GM18861 (cell line): Measurements from ENCODE around the gene GRIN1.

ENCODE experiments used
- ATAC-seq: cut with Tn5 transposase; IDR thresholded peaks from one replicate; pipeline ENCODE4 v1.9.1; 2021; ENCODE audit not compliant: unreplicated experiment

GRIN1 gene

DNA sequence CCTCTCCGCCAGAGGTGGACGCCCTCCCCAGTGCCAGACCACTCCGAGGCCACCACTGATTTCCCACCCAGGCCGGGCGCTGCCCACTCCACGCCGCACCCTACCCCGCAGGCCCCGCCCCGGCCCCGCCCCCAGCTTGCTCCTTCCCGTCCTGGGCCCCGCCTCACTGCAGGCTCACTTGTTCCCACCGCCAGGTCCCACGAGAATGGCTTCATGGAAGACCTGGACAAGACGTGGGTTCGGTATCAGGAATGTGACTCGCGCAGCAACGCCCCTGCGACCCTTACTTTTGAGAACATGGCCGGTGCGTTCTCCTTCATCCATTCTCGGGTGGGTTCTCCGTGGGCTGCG, 24.4 kb downstream of the GRIN1 start:
- ATAC-seq = no peak

DNA sequence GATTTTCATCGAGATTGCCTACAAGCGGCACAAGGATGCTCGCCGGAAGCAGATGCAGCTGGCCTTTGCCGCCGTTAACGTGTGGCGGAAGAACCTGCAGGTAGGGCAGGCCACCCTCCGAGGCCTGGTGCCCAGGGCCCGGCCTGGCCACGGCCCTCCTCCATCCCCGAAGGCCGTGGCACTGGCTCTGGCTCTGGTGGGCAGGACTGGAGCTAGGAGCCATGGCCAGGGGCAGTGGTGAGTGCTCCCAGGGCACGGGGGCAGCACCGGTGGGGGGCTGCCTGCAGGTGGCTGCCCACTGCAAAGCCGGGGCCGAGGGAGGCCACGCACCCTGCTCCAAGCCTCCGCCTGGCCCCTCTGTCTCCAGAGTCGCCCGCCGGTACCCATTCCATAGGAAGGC, 24.9 kb downstream of the GRIN1 start:
- ATAC-seq = no peak

DNA sequence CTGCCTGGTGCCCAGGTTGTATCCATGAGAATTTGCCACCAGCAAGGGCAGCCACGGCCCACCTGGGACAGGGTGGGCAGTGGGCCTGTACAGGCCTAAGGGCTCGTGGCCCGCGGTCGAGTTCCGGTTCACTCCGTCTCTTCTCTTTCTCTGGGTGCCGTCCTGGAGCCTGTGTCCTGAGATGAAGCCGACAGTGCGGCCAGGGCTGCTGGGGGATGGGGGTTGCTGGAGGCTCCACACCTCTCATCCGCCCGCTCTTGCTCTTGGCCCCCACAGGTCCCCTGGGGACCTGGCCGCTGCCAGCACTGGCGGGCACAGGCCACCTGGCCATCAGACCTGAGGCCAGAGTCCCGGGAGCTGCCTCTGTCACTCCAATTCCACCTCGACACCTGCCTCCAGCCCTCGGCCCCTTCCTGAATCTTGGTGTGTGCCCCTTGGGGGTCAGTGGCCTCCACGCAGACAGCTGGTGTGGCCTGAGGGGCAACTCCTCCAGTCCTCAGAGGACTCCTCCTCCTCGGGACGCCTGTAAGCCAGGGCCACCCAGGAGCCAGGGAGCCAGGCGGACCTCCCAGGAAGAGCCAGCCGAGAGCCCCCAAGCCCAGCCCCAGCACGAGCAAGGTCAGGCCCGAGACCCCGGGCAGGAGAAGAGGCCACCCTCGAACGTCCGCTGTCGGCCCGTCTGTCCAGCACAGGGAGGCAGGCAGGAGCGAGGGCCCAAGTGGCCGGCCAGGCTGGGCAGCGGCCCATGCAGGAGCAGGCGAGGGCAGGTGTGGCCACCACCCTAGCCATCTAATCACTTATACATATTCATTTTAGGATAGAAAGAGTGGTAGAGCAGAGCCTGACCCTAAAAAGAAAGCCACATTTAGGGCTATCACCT, 25.7 kb downstream of the GRIN1 start:
- ATAC-seq = no peak

DNA sequence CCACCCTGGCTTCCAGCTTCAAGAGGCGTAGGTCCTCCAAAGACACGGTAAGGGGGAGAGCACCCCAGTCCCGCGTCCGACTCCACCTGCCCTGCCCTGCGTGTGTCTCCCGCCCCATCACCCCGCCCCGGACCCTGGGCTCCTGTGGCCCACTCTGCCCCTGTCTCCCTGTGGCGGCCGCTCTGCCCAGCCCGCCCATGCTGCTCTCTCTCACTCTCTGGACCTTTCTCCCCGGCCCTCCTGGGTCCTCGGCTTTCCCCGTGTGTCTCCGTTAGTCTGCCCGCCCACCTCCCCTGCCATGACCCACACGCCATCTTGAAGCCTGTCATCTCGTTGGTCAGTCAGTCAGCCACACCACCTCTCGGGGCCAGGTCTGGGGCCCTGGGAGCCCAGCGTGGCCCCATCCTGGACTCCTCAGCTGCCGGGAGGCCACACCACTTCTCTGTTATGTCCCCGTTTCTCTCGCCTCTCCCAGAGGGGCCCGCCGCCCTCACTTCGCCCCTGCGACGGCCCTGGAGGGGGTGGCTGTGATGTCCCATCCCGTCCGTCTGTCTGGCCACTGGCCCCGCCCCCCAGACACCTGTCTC, 26.4 kb downstream of the GRIN1 start:
- ATAC-seq = no peak

DNA sequence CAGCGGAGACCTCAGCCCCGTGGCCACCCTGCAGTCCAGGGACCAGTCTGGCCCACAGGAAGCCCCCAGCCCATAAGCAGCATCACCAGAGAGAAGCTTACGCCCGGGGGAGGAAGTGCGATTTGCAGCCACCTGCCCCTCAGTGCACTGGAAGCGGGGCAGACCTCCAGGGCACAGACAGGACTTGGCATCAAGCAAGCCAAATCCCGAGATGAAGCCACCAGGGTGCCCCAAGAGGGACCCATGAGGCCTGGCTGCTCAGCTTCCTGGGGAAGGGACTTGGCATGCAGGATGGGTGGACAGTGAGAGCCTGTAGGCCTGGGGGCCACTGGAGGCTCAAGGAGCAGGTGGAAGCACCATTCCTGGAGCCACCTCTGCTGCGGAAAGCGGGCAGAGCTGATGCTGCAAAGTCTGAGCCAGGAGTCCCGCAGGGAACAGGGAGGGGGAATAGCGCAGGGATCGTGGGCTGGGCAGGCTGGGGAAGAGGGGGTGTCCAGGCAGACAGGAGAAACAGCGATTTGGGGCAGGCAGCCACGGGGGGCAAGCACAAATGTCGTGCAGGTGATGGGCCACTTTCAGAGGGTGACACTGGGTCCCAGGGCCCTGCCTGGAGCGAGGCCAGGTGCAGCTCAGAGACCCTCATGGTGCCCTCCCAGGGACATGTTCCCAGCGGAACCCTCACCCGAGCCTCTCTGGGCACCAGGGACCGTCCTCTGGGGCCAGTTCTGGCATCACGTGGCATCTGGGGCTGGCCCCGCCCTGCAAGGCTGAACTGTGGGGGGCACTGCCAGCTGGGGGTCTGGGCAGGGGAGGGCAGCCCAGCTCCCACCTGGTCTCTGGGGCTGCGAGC, 27.7 kb downstream of the GRIN1 start:
- ATAC-seq = no peak

DNA sequence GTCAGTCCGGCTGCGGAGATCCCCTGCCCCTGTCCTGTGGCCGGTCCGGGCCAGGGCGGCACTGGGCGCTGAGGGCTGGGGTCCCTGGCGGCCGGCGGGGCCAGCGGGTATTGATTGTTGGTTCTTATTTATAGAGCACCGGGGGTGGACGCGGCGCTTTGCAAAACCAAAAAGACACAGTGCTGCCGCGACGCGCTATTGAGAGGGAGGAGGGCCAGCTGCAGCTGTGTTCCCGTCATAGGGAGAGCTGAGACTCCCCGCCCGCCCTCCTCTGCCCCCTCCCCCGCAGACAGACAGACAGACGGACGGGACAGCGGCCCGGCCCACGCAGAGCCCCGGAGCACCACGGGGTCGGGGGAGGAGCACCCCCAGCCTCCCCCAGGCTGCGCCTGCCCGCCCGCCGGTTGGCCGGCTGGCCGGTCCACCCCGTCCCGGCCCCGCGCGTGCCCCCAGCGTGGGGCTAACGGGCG, 28.4 kb downstream of the GRIN1 start:
- ATAC-seq = no peak

DNA sequence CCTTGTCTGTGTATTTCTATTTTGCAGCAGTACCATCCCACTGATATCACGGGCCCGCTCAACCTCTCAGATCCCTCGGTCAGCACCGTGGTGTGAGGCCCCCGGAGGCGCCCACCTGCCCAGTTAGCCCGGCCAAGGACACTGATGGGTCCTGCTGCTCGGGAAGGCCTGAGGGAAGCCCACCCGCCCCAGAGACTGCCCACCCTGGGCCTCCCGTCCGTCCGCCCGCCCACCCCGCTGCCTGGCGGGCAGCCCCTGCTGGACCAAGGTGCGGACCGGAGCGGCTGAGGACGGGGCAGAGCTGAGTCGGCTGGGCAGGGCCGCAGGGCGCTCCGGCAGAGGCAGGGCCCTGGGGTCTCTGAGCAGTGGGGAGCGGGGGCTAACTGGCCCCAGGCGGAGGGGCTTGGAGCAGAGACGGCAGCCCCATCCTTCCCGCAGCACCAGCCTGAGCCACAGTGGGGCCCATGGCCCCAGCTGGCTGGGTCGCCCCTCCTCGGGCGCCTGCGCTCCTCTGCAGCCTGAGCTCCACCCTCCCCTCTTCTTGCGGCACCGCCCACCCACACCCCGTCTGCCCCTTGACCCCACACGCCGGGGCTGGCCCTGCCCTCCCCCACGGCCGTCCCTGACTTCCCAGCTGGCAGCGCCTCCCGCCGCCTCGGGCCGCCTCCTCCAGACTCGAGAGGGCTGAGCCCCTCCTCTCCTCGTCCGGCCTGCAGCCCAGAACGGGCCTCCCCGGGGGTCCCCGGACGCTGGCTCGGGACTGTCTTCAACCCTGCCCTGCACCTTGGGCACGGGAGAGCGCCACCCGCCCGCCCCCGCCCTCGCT, 29.0 kb downstream of the GRIN1 start:
- ATAC-seq = no peak

DNA sequence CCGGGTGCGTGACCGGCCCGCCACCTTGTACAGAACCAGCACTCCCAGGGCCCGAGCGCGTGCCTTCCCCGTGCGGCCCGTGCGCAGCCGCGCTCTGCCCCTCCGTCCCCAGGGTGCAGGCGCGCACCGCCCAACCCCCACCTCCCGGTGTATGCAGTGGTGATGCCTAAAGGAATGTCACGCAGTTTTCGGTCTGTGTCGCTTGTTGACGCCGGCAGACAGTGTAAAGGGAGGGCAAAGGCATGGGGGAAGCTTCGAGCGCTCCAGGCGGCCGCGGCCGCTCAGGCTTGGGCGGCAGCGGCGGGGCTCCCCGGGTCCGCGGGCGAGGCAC, 29.6 kb downstream of the GRIN1 start:
- ATAC-seq = no peak

DNA sequence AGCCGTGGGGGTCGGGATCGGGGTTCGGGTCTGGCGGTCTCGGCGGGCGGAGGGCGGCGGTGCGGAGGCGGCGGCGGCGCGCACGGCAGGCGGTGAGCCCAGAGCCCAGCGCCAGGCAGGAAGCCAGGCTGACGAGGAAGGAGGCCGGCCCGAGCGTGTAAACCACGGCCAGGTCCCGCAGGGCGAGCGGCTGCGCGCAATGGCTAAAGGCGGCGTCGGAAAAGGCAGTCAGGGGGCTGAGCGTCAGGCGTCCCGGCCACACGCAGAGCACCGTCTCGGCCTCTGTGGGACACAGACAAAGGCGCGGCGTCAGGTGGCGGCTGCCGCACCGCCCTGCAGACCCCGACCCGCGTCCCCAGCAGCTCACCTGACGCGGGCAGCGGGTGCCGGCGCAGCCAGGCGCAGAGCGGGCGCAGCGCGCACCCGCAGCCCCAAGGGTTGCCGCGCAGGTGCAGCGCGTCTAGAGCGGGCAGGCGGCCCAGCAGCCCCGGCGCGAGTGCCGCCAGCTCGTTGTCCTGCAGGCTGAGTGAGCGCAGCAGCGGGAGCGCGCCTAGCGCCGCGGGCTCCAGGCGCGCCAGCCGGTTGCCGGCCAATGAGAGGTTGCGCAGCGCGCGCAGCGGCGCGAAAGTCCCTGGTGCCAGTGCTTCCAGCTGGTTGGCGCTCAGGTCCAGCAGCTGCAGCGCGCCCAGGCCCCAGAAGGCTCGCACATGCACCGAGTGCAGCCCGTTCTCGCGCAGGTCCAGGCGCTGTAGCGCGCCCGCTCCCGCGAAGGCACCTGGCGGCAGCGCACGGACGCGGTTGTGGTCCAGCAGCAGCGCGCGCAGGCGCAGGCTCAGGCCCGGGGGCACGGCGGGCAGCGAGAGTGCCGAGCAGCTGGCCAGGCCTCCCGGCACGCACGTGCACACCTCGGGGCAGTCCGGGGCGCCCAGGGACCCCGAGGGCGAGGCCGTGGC, 30.2 kb downstream of the GRIN1 start:
- no peak for ATAC-seq

DNA sequence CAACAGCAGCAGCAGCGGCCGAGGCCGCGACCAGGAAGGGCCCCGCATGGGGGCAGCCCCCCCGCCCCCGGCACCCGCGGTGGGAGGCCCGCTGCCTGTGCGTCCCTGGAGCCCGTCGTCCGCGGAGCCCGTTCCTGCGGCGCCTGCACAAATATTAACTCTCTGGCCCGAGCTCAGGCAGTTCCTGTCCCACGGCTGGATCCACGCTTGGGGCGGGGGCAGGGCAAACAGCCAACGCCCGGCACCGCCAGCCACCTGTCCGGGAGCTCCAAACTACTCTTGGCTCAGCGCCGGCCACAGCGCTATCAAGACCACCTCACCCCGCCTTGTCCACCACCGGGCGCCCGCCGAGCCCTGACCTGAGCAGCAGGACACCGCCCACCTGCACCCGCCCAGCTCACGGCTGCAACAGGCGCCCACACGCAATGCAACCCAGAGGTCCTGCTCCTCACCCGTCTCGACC, 31.0 kb downstream of the GRIN1 start, which contains the start of gene LRRC26:
LRRC26 (minus strand) TSS at position 156 of the 463 bp plus-strand sequence; CDS start at position 48, 108 bp downstream.
- no peak for ATAC-seq

DNA sequence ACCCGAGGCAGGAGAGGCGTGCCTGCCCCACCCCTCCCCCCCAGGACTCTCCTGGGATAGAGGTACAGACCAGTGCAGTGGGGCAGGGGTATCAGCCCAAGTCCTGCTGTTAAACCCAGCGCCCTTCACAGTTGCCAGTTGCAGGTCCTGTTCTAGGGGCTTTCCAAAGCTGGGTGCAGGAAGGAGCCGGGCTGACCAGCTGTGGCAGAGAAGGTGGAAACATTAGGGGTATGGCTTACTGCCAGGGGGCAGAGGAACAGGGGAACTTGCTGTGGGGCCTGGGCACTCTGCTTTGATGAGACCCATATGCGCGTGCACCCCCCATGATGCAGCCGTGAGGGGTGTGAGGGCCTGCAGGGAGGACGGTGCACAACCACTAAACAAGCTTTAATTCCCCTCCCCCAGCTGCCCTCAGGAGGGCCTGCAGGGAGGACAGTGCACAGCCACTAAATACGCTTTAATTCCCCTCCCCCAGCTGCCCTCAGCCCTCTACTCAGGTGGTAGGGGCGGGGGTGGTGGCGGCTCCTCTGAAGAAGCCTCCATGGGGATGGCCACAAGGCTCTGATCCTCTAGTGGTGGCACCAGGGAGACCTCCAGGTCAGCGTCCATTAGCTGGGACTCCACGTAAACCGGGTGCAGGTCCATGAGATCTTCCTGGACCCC, 31.7 kb downstream of the GRIN1 start:
- ATAC-seq = no peak

DNA sequence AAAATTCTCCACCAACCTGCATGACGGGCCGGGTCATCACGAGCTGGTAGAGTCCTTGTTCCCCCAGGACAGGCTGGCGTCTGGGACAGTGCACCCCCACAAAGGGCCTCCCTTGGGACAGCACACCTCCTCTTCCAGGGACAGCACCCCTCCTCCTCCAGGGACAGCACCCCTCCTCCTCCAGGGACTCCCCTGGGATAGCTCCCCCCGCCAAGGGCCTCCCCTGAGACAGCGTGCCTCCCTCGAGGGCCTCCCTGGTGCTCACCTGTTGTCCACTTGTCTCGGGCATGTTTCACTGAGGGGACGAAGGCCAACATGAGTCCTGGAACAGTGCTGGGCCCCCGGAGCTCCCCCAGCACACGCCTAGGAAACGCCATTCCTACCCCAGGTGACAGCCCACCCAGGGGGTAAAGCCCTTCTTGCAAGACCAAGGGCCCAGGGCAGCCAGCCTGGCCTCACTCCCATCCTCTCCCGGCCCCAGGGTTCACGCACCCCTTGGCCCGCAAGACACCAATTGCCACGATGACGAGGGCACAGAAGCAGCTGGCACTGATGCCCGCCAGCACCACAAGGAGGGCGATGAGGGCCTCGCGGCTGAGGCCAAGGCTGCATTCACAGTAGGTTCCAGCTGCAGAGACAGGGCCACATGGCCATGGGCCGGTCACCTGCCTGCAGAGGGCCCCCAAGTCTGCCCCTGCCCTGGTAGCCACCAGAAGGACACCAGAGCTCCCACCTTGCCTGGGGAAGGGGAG, 32.4 kb downstream of the GRIN1 start:
- ATAC-seq = no peak

DNA sequence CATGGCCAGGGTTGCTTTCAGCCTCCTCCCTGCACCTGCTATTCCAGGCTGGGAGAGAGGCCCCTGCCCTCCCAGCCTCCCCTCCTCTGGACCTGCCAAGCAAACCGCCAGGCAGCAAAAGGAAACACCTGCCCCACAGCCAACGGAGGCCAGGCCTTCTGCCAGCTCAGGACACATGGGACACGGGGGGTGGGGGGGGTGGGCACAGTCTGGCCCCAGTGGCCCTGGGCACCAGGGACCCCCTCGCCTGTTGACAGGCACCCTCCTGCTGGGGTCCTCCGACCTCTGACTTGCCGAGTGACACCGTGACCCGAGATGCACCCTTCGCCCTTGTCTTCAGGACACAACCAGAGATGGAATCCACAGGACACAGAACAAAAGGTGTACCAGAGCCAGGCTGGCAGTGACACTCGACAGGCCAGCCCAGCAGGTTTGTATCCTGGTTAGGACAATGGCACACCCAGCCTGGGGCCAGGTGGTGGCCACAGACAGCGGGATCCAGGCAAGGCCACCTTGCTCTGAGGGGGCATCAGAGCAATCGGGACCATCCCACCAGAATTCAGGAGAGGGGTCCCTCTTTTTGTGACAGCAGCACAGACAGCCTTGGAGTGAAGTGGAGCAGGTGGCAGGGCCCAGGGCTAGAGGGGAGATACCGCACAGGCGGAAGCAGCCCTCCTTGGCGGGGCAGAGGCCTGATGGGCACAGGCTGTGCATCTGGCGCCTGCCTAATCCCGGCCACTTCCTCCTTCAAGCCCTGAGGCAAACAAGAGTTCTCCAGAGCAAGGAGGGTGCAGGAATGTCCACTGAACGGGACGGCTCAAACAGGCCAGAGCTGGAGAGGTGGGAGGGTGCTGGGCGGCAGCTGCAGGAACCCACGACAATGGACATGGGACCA, 34.2 kb downstream of the GRIN1 start:
- no peak for ATAC-seq

DNA sequence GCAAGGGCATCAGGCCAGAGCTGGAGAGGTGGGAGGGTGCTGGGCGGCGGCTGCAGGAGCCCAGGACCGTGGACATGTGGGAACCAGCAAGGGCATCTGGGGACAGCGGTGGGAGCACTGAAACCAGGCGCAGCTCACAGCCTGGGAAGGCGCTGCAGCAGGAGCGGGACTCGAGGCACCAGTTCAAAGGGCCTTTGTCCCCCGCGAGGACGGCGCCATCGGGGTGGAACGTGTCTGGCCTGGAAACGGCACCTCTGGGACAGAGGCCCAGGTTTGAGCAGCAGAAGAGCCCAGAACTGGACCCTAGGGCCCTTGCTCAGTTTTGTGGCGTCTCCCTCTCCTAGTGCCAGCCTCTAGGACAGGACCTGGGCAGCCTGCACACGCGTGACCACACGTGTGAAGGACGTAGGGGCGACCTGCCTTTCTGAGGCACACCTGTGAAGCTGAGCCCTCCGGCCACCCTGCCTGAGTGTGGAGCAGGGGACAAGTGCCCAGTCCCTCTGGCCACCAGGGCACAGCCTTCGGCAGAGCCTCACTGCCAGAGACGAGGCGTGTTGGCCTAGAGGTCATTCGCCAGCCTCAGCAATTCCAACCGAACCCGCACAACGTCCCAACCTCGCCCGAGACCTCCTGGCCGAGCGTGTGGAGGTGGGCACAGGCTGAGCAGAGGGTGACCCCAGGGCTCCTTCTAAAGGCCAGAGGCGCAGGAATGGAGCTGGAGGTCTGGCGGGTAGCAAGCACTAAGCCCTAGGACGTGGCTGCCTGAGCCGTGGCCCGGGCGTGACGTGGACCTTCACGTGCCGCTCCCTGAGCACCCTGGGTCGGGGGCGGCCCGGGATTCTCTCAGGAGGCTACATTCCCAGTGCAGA, 35.1 kb downstream of the GRIN1 start:
- ATAC-seq = no peak

DNA sequence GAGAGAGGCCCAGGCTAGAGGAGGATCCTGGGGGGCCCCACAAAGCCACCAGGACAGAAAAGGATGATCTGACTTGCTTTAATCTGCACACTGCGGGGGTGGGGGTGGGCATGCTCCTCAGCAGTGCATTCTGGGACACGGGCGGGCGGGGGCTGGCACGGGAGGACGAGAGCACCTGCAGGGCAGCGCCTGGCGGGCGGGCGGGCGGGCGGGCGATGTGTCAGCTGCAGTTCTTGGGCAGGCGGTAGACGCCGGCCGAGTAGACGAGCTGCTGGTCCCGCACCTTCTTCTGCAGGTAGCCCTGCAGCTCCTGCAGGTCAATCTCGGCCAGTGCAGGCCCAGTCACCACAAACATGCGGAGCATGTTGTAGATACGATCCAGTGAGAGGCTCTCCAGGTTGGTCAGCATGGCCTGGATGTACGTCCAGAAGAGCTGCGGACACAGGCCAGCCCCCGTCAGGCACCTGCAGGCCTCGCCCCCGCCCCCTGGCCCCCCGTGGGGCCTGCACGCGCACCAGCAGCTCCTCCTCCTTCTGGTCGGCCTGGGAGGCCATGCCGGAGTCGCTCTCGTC, 35.9 kb downstream of the GRIN1 start:
- no peak for ATAC-seq

DNA sequence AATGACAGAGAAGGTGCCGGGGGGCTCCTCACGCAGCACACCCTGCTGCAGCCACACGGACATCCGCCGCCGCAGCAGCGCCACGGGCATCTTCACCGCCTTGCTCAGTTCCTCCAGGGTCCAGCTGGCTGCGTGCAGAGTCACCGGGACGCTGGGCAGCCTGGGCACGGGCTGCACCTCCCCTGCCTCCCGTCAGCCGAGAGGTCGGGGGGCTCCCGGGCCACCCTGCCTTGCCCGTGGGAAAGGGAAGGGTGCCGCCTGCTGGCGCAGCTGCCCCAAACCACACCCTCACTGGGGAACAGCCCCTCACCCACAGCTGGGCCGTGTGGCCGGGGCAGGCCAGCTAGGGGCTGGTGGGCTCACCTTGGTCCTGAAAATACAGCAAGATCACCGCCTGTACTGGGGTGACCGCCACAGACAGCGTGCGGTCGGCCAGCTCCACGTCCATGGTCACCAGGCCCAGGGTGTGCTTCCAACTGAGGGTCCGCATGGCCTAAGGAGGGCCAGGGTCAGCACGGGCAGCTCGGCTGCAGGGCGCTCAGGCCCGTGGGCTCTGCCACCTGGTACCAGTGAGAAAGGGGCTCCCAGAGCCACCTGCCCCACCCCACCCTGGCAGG, 36.5 kb downstream of the GRIN1 start:
- ATAC-seq = no peak
